HG03378 (cell line): ENCODE results near the gene ALG12.
"Not testable (repeated sequence)": the region's sequence is repeated elsewhere in the genome, so short reads cannot be mapped to it uniquely, and the experiment has no call there.

Experiments
- ATAC-seq: cut with Tn5 transposase; IDR thresholded peaks from one replicate; pipeline ENCODE4 v1.9.1; 2021; ENCODE audit warnings: mild to moderate bottlenecking, moderate library complexity; ENCODE audit not compliant: unreplicated experiment

Gene ALG12

DNA sequence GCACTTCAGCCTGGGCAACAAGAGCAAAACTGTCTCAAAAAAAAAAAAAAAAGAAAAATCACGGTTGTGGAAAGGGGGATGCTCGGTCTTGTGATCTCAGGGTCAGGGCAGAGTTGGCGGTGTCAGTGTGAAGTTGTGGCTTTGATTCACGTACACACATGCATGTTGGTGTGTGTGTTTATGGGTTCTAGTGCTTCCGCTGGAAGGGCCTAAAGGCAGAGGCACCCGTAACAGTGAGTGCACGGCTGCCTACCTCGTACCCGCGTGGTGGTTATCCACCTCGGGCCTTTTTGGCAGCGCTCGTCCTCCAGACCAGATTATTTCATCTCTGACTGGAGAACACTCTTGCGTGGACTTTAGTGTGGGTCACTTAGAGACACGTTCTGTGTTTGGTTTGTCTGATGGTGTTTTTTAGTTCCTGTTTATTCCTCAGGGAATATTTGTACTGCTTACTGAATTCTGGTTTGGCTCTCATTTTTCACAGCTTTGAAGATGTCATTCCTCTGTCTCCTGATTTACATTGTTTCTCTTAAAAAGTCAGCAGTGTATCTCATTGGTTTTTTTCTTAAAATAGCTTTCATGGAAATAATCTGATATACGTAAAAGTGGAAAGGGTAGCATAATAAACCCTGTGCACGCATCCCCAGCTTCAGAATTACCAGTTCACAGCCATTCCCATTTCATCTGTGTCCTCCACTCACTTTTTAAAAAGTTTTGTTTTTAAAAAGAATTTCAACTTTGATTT lies 49.0 kb downstream of the ALG12 start:
- no peak for ATAC-seq

DNA sequence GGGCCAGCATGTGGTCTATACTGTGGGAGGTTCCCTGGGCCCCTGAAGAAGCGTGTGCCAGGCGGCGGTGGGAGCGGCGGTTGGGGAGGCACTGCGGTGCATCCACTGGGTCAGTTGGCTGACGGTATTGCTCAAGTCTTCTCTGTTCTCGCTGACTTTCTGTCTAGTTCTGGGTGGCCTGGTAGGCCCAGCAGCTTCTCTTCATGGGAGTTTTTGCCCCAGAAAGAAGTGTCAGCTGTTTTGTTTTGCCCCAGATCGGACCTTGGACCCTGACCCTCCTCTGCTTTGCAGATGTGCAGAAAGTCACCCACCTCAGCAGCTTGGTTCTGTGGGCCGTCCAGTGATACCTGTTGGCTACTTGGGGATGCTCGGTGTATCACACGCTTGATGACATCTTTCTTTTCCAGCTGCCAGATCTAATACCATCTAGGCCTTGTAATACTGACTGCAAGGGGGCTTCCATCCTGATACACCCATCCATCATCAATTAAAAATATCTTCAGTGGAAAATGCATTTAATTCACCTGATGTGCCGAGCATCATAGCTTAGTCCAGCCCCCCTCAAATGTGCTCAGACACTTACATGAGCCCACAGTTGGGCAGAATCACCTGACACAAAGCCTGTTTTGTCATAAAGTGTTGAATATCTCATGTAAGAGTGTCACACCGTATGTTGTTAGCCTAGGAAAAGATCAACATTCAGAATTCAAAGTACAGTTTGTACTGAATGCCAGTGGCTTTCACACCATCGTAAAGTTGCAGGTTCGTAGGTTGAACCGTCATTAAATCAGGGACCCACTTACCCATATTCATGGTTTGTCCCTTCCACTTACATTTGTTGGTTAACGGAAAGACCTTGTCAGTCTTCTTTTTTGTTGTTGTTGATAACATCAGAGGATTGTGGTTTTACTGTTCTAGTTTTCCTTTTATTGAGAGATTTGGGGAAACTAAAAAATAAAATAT lies 50.7 kb downstream of the ALG12 start:
- ATAC-seq = no peak

DNA sequence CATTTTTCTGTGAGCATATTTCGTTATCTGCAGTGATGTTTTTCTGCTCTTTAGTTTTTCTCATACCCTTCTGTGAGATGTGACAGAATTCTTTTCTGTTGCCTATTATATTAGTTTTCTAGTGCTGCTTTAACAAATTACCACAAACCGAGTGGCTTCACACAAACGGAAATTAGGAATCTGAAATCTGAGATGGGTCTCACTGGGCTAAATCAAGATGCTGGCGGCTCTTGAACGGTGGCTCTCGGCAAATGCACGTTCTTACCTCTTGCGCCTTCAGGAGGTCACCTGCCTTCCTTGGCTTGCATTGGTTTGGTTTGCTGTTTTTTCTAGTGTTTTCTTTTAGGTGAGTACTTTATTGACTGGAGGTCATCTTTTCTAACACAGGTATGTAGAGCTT lies 51.6 kb downstream of the ALG12 start:
- no peak for ATAC-seq

DNA sequence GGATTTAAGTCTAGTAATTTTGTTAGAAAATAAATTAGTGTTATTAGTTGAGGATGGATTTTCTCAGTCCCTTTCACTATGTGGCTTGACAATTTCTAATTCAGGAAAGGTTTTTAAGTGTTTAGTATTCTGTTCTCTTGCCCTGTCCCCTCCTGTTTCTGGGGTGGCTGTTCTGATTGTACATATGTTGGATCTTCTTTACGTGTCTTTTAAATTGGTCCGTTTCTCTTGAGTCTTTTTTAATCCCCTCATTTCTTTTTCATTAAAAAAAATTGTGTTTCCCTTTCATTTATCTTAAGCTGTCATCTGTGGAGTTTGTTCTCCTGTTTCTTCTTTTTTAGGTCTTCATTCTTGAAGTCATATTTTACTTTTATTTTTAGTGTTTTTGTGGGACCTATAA lies 52.1 kb downstream of the ALG12 start:
- ATAC-seq = no peak

DNA sequence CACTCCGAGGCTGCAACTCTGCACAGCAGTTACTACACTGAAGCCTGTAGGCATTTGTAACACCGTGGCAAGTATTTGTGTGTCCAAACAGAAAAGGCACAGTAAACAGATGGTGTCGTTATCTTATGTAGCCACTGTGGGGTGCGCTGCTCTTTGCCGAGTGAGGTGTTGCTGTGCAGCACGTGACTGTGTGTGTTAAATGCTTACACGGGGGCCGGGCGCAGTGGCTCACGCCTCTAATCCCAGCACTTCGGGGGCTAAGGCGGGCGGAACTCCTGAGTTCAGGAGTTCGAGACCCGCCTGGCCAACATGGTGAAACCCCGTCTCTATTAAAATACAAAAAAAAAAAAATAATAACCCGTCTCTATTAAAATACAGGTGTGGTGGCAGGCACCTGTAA lies 53.1 kb downstream of the ALG12 start:
- no peak for ATAC-seq

DNA sequence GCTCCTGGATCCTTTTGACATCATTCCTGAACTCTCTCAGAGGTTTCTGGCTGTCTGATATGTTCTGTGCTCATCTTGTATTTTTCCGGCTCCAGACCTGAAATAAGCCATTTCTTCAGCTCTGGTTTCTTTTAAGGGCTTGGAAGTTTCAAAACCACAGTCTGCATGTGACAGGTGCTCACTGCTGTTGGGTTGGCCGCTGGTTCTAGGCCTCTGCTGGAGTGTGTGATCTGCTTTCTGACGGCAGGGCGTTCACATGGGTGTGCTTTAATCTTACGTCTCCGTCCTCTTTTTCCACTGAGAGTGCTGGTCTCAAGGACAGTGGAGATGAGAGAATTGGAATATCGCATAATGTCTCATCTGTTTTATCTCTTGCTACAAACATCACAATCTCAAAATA lies 54.3 kb downstream of the ALG12 start:
- no peak for ATAC-seq

DNA sequence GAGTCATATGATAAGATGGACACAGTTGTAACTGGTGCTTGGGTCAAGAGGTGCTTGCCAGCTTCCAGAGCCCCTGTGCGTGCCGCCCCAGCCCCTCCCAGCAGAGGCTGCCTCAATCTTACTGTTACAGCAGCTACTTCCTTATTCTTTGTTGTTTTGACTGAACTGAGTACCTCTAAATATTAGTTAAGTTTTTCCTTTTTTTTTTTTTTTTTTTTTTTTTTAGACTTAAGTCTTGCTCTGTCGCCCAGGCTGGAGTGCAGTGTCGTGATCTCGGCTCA lies 55.8 kb downstream of the ALG12 start:
- ATAC-seq = no peak

DNA sequence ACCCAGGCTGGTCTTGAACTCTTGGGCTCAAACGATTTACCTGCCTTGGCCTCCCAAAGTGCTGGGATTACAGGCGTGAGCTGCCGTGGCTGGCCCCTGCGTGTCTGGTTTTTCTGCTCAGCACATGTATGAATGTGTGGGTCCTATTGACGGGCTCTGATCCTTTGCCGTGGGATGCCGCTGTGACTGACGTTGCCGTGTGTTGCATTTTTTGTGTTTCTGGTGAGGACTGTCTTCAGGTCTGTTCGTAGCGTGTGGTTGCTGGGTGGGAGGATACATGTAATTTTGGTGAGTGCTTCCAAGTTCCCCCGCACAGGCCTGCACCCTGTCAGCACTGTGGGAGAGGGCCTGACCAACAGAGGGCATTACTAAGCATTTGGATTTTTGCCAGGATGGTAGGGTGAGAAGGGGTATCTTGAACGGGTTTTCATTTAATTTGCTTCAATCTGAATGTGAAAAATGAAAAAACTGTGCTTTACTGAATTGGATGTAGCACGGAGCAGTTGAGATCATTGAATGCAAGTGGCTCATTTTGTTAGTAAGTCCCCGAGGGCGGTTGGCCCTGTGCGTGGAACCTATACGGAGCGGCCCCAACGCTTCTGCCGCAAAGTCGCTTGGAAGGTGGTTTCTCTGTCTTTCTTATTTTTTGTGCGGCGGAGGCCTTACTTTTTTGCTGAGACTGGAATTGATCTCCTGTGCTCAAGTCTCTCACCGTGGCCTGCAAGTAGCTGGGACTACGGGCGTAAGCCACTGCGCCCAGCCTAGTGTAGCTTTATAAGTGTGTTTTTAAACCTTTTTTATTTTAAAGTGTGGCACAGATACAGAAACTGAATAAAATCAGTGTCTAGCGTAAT lies 56.4 kb downstream of the ALG12 start:
- no peak for ATAC-seq

DNA sequence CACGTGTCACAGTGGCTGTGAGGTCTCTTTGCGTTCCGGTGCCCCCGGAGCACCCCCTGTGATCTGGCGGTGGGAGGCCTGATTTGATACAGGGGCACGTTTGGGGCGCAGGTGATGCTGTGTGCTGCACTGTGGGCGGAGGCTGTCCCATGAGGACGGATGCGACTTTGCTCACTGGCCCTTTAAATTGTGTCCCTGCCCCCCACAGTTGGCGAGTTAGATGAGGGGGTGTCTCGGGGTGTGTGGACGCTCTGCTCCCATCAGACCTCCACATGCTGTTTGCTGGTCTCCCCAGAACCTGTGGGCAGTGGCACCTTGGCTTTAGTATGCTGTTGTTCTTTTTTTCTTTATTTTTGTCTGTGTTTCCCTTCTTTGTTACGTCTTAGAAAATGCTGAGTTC lies 59.4 kb downstream of the ALG12 start:
- no peak for ATAC-seq

DNA sequence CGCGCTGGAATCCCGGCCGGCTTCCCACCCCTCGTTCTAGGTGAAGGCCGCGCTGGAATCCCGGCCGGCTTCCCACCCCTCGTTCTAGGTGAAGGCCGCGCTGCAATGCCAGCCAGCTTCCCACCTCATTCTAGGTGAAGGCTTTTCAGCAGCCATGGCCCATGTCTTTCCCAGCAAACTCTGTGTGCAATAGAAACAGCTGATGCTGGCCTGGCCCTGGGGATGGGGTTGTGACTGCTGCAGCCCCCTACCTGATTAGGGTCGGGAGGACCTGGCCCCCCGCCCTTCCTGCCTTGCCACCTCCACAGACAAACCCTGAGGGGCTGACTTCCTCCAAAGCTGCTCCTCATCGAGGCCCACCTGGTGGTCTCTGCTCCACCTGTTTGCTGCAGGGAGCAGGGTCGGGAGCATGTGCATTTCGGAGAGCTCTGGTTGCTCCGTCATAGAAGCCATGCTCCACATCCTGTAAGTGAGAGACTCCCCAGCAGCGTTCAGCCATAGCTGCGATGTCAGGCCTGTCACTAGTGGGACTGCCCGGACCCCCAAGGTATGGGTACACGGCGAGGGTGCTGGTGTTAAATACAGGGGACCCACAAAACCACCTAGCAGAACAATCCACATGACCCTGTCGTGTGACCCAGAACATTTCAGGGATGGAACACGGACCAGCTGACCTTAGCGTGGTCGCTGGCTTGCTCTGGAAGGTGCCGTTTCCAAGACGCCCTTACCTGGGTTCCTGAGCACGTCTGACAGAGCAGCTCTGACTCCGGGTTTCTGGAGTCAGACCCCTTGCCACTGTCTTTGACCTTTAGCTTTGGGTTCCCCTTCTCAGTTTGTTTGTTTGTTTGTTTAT lies 61.2 kb downstream of the ALG12 start:
- ATAC-seq = no peak

DNA sequence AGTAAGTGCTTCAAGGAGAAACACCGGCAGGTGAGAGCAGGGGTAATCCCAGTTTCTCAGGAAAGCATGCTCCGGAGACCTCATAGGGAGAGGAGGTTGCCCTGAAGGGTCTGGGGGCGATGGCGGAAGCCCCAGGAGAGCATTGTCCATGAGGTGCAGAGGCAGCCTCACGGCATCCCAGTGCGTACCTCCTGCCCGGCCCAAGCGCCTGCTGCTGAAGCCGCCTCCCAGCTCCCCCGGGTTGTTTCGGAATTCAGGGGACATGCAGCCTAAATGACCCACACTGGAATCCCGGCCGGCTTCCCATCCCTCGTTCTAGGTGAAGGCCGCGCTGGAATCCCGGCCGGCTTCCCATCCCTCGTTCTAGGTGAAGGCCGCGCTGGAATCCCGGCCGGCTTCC lies 61.9 kb downstream of the ALG12 start:
- no peak for ATAC-seq

DNA sequence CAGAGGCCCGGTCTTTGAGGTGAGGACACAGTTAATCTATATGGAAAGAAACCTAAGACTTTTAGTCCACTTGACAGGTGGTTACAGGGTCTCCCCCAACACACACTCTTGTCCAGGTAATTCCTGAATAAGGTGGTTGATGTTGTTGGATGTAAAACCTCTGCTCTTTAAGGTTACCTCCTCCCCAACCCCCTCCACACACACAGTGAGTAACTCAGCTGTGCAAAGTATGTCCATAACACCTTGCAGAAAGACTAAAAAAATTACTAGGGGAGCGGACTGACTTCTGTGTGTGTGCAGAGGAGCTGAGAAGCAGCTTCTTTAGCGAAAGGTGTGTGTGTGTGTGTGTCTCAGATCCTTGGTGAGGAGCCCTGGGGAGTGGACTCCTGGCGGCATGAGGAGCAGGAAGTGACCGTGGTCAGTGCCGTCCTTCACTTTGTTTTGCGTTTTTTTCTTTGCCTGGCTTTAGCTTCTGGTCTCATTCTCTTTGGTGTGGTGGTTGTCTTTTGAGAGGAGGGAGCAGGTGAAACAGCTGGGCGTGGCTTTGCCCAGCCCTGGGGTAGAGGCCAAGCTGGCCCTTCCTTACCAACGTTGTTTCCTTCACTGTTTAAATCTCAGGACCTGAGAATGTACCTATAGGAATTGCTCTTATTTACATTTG lies 62.9 kb downstream of the ALG12 start:
- no peak for ATAC-seq

DNA sequence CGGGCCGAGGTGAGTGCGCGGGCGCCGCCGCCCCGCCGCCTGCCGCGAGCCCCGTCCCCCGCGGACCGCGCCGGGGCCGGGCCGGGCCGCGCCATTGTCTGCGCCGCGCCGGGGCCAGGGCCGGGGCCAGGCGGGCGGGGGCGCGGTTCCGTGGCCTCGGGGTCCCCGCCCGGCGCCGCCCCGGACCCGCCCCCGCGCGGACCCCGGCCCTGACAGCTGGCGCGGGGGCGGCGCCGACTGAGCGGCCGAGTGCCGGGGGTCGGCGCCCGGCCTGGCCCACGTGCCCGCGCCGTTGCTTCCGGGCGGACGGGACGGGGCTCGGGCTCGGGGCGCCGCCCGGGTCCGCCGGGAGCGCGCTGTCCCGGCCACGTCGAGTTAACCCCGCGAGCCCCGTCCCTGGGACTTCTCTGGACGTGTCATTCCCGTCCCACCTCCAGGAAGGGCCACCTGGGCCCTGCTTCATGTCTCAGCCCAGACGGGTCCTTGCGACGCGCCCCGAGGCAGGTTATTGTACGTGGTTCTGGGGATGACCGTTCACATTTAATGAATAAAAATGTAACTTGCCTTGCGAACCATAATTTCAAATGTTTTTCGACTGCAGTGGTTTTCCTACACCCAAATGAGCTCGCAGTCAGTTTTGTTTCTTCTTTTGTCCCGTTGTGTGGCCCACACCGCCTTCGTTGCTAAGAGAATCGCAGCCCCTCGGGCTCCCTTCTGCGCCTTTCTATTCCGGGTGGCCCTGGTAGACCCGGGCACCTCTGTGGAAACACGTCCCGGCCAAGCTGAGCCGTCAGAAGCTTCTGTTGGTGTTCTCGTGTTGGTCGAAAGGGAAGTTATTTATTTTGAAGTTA lies 64.0 kb downstream of the ALG12 start:
- no peak for ATAC-seq

DNA sequence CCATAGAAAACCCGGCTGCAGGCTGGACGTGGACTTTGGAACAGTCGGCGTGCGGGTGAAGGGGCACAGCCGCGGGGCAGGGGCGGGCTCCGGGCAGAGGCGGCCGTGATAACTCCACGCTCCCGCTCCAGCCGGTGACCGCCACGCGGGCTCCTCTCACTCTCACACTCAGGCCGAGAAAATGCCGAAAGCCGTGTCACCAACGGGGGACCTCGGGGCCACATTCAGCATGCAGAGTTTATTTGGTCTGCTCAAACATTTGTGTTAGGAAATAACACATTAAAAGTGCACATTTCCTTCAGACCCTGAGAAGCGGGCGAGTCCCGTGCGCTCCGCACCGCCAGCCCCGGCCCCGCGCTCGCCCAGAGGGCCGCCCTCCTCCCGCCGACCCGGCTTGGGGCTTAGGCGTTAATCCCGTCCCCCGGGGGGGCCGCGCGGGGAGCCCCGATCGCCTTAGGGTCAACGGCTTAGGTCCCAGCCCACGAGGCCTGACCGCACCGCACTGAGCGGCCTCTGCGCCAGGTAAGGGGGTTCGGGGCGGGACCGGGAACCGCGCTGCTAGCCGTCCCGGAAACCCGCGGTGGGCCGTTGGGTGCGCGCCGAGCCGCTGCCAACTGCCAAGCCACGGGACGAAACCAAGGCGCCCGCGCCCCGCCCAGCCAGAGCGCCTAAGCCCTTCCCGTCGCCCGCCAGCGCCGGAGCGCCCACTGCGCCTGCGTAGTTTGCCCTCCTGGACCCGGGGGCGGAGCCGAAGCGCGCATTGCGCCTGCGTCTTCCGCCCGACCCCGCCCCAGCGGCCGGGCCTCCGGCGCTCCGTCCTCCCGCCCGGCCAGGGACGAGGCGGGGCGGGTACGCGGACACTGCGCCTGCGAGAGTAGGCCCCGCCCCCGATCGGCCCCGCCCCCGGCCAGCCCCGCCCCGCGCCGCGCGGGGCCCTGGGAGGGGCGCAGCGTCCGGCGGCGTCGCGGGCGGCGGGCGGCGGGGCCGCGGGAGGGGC lies 65.0 kb downstream of the ALG12 start, which contains the start of gene ZBED4:
Gene ZBED4 (plus strand): TSS at position 947 of the 997 bp plus-strand sequence. CDS start 29,819 bp downstream, outside the sequence.
- ATAC-seq = peak; percentile 67

DNA sequence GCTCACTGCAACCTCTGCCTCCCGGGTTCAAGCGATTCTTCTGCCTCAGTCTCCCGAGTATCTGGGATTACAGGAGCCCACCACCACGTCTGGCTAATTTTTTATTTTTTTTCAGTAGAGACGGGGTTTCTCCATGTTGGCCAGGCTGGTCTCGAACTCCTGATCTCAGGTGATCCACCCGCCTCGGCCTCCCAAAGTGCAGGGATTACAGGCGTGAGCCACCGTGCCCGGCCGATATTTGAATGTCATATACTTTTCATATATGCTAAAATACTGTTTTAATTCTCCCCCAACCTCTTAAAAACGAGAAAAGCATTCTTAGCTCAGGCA lies 65.7 kb downstream of the ALG12 start:
- ATAC-seq = not testable (repeated sequence)

DNA sequence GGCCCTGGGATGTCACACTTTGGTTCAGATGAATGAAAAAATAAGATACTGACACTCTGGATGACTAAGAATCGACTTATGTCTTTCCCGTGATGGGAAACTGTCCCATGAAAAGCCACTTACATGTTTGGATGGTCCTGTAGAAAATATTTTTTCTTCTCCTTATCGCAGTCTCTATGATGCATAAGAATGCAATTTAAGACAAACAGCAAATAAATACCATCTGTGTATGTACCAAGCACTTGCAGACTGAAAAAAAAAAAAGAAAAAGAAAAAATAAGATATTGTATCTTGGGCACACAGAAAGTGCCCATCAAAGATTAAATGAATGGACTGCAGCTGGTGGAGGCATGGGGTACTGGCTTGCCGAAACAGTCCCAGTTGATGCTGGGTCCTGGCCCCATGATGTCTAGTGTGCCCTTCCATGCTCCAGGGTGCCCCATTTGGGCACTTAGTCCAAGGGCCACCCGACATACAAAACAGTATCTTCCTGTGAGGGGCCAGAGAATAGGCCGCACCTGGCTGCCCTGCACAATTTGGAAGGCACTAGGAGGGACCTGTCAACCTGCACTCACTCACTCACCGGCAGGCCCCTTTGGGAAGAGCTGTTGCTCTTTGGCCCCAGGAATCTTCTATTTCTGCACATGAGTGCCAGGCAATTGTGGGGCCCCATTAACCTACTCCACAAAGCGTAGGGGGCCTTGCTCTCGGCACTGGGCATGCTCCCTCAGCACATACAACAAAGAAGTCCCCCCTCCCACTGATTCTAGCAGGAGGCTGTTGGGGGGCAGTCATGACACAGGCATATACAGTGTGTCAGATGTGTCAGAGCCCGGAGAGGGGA lies 67.1 kb downstream of the ALG12 start:
- no peak for ATAC-seq
